GM18870 (cell line): Measurements from ENCODE around the gene CLPTM1.
"Not testable (repeated sequence)": the region's sequence is repeated elsewhere in the genome, so short reads cannot be mapped to it uniquely, and the experiment has no call there.

Experiments
- ATAC-seq: cut with Tn5 transposase; IDR thresholded peaks from one replicate; pipeline ENCODE4 v1.9.1; 2021; ENCODE audit warnings: moderate library complexity; ENCODE audit not compliant: unreplicated experiment

The CLPTM1 gene, protein sequence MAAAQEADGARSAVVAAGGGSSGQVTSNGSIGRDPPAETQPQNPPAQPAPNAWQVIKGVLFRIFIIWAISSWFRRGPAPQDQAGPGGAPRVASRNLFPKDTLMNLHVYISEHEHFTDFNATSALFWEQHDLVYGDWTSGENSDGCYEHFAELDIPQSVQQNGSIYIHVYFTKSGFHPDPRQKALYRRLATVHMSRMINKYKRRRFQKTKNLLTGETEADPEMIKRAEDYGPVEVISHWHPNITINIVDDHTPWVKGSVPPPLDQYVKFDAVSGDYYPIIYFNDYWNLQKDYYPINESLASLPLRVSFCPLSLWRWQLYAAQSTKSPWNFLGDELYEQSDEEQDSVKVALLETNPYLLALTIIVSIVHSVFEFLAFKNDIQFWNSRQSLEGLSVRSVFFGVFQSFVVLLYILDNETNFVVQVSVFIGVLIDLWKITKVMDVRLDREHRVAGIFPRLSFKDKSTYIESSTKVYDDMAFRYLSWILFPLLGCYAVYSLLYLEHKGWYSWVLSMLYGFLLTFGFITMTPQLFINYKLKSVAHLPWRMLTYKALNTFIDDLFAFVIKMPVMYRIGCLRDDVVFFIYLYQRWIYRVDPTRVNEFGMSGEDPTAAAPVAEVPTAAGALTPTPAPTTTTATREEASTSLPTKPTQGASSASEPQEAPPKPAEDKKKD

DNA sequence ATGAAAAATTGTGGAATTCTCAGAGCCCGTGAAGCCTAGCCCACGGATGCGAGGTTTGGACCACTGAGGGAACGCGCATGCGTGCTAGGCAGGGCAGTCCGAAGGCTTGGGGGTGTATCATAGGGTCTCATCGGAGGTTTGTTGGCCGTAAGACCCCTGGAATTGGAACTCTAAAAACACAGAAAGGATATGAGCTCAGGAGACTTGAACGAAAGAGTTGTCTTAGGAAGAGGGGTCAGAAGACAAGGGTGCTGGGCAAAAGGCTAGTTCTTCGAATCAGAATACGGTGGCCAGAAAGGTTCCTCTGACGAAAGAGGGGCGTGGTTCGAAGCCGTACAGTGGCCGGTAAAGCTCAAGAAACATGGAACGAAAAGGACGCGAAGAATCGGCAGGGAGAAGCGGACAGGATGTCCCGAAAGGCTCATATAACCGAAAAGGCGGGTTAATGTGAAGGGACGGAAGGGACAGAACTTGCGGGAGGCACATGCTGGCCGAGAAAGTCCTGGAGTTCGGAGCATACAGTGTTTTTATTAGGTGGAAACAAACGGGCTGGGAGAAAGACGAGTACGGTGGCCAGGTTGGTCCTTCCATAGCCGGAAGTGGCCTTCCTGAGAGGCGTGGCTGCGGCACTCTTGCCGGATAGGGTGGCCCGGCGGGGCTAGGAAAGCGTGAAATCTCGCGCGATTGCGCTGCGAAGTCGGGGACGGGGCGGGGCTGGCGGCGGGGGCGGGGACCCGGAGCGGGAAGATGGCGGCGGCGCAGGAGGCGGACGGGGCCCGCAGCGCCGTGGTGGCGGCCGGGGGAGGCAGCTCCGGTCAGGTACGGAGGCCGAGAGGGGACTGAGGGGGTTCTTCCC lies at the start of gene CLPTM1:
Gene CLPTM1 (plus strand): TSS at position 732 of the 856 bp plus-strand sequence. CDS start 16 bp downstream, at position 748.
- peak; percentile 70 for ATAC-seq

GRCh38 chr19:44905437-44906160 lies 49.6 kb upstream of the CLPTM1 start, which contains the start of gene APOE:
TSS of gene APOE (plus strand) at chr19:44905796. CDS start at chr19:44906625, 829 bp downstream.
- no peak for ATAC-seq

DNA sequence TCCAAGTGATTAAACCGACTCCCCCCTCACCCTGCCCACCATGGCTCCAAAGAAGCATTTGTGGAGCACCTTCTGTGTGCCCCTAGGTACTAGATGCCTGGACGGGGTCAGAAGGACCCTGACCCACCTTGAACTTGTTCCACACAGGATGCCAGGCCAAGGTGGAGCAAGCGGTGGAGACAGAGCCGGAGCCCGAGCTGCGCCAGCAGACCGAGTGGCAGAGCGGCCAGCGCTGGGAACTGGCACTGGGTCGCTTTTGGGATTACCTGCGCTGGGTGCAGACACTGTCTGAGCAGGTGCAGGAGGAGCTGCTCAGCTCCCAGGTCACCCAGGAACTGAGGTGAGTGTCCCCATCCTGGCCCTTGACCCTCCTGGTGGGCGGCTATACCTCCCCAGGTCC lies 47.6 kb upstream of the CLPTM1 start:
- no peak for ATAC-seq

- no peak for ATAC-seq
These were observed 46.9 kb upstream of the CLPTM1 start for GRCh38 chr19:44908074-44908835.

- ATAC-seq, result no peak
These were observed 46.3 kb upstream of the CLPTM1 start for GRCh38 chr19:44908836-44909261.

GRCh38 chr19:44909775-44910174 lies 45.4 kb upstream of the CLPTM1 start:
- ATAC-seq, result no peak

DNA sequence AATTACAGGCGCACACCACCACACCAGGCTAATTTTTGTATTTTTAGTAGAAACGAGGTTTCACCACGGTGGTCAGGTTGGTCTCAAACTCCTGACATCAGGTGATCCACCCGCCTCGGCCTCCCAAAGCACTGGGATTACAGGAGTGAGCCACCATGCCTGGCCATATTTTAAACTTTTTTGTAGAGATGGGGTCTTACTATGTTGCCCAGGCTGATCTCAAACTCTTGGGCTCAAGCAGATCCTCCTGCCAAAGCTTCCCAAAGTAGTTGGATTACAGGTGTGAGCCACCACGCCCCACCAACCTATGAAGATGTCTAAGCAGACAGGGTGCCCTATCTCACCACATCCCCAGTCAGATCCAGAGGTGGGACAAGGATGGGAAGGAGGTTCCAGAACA lies 43.3 kb upstream of the CLPTM1 start:
- ATAC-seq, result not testable (repeated sequence)

GRCh38 chr19:44912854-44913253 lies 42.3 kb upstream of the CLPTM1 start:
- no peak for ATAC-seq

- not testable (repeated sequence) for ATAC-seq
These were observed 41.4 kb upstream of the CLPTM1 start for GRCh38 chr19:44913512-44914432.

- ATAC-seq, result peak; percentile 55
These were observed 40.6 kb upstream of the CLPTM1 start, which contains the start of gene APOC1 for GRCh38 chr19:44914433-44915206. TSS of gene APOC1 (plus strand) at chr19:44914608. CDS start at chr19:44914892, 284 bp downstream.

- ATAC-seq, result no peak
These were observed 30.9 kb upstream of the CLPTM1 start for GRCh38 chr19:44924243-44924725.

DNA sequence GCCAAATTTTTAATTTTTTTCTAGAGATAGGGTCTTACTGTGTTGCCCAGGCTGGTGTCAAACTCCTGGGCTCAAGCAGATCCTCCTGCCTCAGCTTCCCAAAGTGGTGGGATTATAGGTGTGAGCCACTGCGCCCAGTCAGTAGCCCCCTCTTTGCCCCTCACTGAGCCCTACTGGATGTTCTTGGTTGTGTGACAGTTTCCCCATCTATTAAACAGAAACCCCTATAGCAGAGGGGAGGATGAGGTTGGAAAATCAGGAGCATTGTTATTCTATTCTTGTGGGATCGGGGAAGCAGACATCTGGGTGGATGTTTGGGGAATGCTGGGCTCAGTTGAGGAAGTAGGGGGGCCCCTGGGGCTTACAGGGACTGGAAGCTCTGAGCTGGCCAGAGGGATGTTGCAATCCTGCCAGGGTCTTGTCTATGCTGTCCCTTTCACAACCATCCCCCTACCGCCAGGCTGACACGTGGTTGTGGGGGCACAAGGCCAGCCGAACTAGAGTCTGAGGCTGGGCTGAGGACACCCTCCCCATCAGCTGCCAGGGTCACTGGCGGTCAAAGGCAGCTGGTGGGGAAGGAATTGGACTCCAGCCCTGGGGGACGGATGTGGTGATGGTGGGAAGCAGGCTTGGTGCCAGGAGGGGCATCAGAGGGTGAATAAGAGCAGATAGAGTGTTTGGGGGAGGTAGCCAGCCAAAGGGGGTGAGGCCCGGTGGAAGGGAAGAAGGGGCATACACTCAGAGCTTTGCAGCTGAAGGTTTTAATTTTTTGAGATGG lies 29.9 kb upstream of the CLPTM1 start:
- no peak for ATAC-seq

DNA sequence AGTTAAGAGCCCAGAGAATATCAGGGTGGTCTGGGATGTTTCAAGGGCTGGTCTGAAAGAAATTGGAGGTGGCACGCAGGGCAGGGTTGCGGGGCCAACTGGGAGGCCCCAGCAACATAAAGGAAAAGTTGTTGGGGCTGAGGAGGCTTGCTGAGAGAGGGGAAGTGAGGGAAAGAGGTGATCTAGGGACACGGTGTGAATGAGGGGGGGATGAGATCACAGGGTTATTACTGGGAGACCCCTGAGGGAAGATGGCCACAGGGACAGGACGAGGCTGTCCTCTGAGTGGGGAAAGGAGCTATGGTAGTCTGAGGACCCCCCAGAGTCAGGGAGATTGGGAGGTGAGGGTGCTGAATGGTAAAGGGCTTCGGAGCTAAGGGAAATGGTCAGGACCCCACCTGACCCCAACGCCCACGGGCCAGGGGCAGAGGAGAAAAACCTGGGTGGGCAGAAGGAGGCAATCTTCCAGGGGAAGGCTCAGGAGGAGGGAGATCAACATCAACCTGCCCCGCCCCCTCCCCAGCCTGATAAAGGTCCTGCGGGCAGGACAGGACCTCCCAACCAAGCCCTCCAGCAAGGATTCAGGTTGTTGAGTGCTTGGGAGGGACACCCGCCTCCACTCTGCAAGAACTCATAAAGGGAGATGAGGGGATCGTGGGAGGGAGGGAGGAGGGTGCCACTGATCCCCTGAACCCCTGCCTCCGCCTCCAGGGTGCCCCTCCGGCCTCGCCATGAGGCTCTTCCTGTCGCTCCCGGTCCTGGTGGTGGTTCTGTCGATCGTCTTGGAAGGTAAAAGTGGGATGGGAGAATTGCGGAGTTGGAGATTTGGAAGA lies 28.7 kb upstream of the CLPTM1 start:
- ATAC-seq, result not testable (repeated sequence)

GRCh38 chr19:44927746-44928145 lies 27.4 kb upstream of the CLPTM1 start:
- no peak for ATAC-seq

DNA sequence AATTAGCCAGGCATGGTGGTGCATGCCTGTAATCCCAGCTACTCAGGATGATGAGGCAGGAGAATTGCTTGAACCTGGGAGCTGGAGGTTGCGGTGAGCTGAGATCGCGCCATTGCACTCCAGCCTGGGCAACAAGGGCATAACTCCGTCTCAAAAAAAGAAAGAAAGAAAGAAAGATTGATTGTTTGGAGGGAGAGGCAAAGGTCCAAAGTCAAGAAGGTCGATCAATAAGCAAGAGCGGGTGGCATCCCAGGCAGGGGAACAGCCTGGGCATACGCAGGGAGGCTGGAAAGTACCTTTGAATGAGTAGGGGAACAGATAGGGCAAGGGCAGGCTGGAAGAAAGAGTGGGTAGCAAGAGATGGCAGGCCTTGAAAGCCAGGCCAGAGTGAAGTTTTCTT lies 25.1 kb upstream of the CLPTM1 start:
- ATAC-seq, result no peak

DNA sequence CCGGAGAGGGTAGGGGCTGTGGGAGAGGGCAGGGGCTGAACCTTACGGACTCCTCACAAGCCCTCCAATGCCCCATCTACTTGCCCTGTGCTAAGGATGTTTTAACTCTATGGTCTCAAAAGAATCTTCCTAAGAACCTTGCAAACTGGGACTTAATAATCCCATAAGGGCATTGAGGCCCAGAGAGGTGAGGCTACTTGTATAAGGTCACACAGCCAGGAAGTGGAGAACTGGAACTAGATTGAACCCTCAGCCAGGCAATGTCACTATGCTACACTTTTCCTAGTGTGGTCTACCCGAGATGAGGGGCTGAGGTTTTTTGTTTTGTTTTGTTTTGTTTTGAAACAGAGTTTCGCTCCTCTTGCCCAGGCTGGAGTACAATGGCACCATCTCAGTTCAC lies 23.6 kb upstream of the CLPTM1 start:
- no peak for ATAC-seq
